Measurements from ENCODE around the gene BEST1. TPM values are rescaled to one million over a fixed set of nuclear protein-coding genes. Genes with fewer than 3 reads are reported as not detected.
A peak's percentile ranks its signal among the peaks of the same experiment; 100 is the strongest.

BEST1 gene
- total and polyA plus RNA-seq, 2 of the 13 experiments (the other 11 are each of a cell fraction or from before 2014, with no cell fraction given): 0.09 to 0.65 TPM

- TF ChIP-seq ZNF800 (CRISPR knock-in tag; IDR thresholded peaks at IDR 0.05) (peak; percentile 26; the same call in 1 of the 2 replicates), BRD4 (CRISPR knock-in tag; IDR thresholded peaks at IDR 0.05) (peak; percentile 85), ZNF550 (CRISPR knock-in tag; IDR thresholded peaks at IDR 0.05; ENCODE audit: borderline replicate concordance) (no peak), HNF1A (IDR thresholded peaks at IDR 0.05; ENCODE audit: low read depth) (peak; percentile 65), HNF1A (CRISPR knock-in tag; IDR thresholded peaks at IDR 0.05; ENCODE audit: borderline replicate concordance) (peak; percentile 85; the same call in 1 of the 2 replicates), FOXA1 (IDR thresholded peaks at IDR 0.05) (no peak), FOXA1 (CRISPR knock-in tag; IDR thresholded peaks at IDR 0.05) (peak; percentile 36; the same call in 1 of the 2 replicates), ATF7-NPFF (CRISPR knock-in tag; IDR thresholded peaks at IDR 0.05; ENCODE audit: low read depth) (no peak), ZNF24 (IDR thresholded peaks at IDR 0.05) (no peak), ZNF142 (CRISPR knock-in tag; IDR thresholded peaks at IDR 0.05) (peak; percentile 50; the same call in 1 of the 2 replicates), MAFK (conservative IDR thresholded peaks at IDR 0.05 in 1 of 2, IDR thresholded peaks at IDR 0.05 in 1 of 2; ENCODE audit: low read length in 2 of 2) (peak in 1 of 2 experiments; percentile 48; a peak in 1 of 4 replicates), ZNF878 (CRISPR knock-in tag; IDR thresholded peaks at IDR 0.05) (0 out of 2 replicates have a peak, but pooled peaks have one; percentile 42), MEIS2 (CRISPR knock-in tag; IDR thresholded peaks at IDR 0.05) (peak; percentile 49; the same call in 1 of the 2 replicates), HNRNPLL (IDR thresholded peaks at IDR 0.05; ENCODE audit: low read depth, low read length, poor library complexity, severe bottlenecking) (no peak), KLF16 (CRISPR knock-in tag; IDR thresholded peaks at IDR 0.05) (peak in 1 of 2 experiments; percentile 49; a peak in 1 of 4 replicates), ZNF776 (CRISPR knock-in tag; IDR thresholded peaks at IDR 0.05) (no peak), ZC3H13 (CRISPR knock-in tag; IDR thresholded peaks at IDR 0.05) (no peak)
Measured at GRCh38 chr11:62001450-62002191, 51.5 kb downstream of the BEST1 start (continued).
